Limb (tissue), 2 donors: Measurements from ENCODE around the gene CYB5D1.
"Not testable (repeated sequence)": the region's sequence is repeated elsewhere in the genome, so short reads cannot be mapped to it uniquely, and the experiment has no call there.

Experiments
- DNase-seq, 2 donors: peaks; one replicate each; pipeline ENCODE4 v3.0.0-alpha.2; 2016; ENCODE audit errors: extremely low spot score in 2 of 2

The CYB5D1 gene, protein sequence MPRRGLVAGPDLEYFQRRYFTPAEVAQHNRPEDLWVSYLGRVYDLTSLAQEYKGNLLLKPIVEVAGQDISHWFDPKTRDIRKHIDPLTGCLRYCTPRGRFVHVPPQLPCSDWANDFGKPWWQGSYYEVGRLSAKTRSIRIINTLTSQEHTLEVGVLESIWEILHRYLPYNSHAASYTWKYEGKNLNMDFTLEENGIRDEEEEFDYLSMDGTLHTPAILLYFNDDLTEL

DNA sequence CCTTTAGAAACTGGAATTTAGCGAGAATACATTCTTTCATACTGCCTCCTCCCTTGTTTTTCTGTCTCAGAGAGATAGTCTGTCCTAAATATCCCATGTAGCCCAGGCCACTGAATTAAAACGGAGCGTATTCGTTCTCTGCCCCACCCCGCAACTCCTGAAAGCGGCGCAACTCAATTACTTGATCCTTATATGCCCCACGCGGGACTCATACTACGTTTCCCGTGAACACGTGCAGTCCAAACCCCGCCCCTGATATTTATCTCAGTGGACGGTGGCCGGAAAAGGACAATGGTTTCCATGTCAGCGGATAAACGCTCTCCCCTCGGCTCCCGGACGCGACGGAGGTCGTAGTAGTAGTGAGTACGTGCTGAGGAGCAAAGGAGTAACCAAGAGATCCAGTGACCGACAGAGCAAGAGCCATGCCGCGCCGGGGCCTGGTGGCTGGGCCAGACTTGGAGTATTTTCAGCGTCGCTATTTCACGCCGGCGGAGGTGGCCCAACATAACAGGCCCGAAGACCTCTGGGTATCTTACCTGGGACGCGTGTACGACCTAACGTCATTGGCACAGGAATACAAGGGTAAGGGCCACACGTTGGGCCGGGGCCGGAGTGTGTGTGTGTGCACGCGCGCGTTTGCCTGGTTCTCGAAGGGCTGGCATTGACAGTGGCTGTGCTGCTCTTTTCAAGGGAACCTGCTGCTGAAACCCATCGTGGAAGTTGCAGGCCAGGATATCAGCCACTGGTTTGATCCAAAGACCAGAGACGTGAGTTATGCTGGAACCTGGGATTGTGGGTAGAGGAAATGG, at the start of gene CYB5D1:
TSS of gene CYB5D1 (plus strand) at position 291 of the 809 bp plus-strand sequence. CDS start at position 423, 132 bp downstream.
- DNase-seq, result peak; percentile 92 to 96

DNA sequence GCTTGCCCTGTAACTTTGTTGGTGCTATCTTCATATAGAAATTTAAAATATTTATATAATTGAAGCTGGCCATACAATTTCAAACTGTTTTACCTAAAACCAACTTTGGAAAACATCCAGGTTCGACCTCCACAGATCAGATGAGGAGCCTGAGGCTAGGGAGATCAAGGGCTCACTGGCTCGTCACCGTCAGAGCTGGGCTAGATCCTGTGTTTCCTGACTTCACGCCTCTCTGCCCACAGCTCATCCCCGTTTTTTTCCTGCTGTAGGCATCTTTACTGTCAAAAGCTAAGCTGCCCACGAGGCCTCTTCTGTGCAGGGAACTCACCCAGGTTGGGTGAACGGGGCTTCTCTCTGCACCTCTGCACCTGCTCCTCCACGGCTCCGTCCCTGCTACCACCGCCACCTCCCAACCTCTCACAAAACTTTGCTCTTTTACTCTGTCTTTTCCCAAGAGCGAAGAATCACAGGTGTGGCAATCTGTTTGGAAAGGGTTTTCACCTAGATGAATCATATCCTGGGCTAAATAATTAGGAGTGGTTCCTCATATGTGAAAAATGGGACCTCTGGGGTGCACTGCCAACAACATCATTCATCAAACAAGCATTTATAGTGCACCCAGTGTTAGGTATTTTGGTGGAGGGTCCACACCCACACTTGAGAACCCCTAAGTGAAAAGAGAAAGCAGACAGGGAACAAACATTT, 48.6 kb upstream of the CYB5D1 start:
- no peak for DNase-seq

DNA sequence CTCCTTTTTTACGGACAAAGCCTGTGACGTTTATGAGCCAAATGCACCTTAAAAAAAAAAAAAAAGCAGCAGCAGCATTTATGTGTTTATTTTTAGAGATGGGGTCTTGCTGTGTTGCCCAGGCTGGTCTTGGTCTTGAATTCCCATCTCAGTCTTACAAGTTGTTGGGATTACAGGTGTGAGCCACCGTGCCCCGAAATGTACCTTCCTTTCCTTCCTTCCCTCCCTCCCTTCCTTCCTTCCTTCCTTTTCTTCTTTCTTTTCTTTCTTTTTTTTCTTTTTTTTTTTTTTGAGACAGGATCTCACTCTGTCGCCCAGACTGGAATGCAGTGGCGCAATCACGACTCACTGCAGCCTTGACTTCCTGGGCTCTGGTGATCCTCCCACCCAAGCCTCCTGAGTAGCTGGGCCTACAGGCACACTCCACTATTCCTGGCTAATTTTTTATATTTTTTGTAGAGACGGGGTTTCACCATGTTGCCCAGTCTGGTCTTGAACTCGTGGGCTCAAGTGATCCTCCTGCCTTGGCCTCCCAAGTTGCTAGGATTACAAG, 47.9 kb upstream of the CYB5D1 start:
- not testable (repeated sequence) for DNase-seq

DNA sequence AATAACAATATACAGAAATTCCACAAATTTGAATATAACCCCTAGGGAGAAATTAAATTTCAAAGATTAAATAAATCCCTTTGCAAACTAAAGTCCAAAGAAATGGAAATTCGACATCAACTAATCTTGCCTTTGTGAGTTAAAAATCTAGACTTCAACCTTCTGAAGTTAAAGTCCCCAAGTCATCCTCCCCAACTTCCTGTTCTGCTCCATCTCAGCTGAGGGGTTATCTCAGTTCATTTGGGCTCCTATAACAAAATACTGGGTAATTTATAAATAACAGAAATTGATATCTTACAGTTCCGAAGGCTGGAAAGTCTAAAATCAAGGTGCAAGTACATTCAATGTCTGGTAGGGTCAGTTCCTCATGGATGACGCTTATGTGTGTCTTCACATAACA, 46.6 kb upstream of the CYB5D1 start:
- no peak for DNase-seq

DNA sequence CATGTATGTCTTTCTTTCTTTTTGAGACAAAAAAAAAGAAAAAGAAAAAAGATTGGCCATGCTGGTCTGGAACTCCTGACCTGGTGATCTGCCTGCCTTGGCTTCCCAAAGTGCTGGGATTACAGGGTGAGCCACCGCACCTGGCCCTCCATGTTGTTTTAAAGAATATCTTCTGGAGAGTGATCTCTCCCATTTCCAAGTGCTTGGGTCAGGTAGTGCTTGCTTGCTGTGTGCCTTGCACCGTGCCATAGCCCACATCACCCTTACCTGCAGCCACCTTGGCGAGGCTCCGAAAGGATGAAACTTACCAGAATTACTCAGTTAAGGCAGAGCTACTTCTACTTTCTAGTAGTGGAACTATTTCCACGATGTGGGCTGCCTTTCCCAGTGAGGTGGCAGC, 42.8 kb upstream of the CYB5D1 start:
- DNase-seq, result no peak

DNA sequence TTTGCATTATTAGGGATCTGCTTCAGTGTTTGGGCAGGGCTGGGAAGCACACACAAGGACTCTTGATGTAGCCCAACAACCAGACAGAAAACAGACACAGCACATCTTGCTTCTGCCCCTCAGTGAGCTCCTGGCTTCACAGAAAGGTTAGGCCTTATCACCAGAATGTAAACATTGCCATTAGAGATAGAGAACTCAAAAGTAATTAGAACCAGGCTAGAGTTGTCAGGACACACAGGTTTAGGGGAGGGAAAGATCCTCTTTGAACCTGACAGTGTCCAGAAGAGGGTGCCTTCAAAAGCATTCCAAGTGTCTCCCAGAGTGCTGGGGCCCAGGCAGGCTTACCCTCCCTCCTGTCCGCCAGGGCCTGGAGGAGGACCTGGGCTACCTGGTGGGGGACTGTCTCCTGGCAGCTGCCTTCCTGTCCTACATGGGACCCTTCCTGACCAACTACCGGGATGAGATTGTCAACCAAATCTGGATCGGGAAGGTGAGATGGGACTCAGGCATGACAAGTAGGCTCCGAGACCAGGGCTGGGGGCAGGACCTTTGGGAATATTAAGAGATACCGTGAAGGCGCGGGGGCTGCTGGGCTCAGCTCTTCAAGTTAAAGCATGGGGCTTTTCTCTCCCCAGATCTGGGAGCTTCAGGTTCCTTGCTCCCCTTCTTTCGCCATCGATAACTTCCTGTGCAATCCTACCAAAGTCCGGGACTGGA, 40.7 kb upstream of the CYB5D1 start:
- DNase-seq, result no peak

DNA sequence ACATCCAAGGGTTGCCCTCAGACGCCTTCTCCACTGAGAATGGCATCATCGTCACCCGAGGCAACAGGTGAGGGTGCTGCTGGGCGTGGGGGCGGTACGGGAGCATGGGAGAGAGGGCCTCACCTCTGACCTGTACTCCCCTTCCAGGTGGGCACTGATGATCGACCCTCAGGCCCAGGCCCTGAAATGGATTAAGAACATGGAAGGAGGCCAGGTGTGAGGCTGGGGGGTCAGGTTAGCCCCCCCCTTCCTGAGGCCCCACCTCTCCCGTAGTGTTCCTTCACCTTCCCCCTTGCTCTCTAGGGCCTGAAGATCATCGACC, 40.2 kb upstream of the CYB5D1 start:
- DNase-seq, result no peak

DNA sequence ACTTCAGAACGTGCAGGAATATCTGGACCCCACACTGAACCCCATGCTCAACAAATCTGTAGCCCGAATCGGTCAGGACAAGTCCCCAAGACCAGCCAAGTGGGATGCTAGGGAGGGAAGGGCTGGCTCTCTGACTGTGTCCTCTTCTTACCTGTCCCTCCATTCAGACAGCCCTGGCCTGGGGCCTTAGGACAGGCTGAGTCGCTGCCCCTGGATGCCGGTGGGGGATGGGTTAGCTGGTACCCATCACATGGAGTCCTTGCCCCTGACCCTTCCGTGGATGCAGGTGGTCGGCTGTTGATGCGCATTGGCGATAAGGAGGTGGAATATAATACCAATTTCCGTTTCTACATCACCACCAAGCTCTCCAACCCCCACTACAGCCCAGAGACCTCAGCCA, 39.8 kb upstream of the CYB5D1 start:
- DNase-seq, result no peak

DNA sequence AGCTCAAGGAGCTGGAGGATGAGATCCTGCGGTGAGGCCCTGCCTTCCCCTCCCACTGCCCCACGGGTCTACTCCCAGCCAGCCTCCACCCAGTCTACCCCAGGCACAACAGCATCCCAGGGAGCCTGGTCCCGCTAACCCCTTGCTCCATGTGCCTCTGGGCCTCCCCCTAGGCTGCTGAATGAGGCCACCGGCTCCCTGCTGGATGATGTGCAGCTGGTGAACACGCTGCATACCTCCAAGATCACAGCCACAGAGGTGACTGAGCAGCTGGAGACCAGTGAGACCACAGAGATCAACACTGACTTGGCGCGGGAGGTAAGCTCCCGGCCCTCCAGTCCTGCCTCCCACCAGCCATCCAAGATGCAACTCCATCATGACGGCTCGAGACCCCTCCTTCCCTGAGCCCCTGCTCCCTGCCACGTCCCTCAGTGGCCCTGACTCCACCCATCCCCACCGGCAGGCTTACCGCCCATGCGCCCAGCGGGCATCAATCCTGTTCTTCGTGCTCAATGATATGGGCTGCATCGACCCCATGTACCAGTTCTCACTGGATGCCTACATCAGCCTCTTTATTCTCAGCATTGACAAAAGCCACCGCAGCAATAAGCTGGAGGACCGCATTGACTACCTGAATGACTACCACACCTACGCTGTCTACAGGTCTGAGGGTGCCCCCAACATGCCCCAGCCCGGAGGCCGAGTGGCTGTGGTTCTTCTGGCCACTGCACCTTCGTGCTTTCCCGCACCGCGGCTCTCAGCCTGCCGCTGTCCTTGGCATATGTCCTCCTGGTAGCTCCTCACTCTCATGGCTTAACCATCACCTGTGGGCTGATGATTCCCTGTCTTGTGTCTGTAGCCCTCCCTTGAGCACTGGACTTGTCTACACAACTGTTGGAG, 38.8 kb upstream of the CYB5D1 start:
- no peak for DNase-seq

DNA sequence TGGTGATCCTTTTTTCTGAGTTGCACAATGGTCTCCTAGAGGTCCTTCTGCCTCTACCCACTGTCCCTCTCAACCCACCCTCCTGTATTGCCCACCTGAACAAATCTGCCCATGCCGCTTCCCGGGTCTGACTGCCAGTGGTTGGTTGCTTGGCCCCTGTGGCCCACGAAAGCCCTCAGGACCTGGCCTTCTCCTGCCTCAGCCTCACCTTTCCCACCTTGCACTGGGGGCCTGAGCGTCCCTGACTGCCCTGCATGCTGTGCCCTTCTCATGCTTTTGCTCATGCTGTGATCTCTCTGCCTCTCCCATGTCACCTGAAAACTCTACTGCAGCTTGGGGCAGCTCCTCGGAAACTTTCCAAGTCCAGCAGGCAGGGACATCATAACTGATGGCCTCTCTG, 37.6 kb upstream of the CYB5D1 start:
- no peak for DNase-seq

DNA sequence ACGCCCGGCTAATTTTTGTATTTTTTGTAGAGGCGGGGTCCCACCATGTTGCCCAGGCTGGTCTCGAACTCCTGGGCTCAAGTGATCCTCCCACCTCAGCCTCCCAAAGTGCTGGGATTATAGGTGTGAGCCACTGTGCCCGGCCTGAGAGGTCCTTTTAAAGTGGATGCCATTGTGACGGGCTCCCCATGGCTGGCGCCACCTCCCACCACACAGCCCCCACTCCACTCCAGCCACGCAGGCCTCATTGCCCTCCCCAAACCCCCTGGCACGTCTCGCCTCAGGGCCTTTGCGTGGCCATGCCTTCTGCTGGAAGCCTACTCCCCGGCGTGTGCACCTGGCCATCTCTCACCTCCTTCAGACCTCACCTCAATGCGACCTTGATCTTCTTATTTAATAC, 35.7 kb upstream of the CYB5D1 start:
- no peak for DNase-seq

DNA sequence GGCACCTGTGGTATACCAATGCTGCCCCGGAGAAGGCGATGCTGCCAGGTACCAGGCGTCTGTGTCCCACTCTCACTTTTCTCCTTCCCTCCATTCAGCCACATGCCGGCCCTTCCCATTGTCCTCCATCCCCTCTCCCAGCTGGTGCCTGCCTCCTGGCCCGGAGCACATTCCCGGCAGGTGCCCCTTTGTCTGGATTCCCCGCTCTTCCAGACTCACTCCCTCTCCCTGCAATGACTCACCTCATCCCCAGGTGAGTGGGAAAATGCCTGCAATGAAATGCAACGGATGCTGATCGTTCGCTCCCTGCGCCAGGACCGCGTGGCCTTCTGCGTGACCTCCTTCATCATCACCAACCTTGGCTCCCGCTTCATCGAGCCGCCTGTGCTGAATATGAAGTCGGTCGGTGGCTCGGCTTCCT, 34.2 kb upstream of the CYB5D1 start:
- DNase-seq, result no peak

DNA sequence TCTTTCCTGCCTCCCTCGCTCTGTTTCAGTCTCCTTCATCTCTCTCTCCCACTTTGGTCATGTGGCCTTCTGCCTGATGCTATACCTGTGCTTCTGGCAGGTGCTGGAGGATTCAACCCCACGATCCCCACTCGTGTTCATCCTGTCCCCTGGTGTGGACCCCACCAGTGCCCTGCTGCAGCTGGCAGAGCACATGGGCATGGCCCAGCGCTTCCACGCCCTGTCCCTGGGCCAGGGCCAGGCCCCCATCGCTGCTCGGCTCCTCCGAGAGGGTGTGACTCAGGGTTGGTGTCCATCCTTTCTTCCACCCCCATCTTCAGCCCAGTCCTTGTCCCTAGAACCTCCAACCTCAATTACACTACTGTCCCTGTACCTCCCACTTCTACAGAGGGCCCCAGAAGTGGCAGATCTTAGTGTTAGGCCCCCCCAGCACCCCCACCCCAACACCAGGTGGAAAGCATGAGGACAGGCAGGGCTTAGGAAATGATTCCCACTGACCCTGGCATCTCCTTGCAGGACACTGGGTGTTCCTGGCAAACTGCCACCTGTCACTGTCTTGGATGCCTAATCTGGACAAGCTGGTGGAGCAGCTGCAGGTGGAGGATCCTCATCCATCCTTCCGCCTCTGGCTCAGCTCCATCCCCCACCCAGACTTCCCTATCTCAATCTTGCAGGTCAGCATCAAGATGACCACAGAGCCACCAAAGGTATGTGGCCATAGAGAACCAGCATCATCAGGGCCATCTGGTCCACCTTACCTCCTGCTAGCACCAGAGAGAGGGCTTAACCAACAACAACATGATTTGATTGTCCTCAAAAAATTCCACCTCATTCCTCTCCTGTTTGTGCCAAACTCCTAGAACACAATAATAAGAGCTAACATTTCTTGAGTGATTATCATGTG, 33.5 kb upstream of the CYB5D1 start:
- no peak for DNase-seq

DNA sequence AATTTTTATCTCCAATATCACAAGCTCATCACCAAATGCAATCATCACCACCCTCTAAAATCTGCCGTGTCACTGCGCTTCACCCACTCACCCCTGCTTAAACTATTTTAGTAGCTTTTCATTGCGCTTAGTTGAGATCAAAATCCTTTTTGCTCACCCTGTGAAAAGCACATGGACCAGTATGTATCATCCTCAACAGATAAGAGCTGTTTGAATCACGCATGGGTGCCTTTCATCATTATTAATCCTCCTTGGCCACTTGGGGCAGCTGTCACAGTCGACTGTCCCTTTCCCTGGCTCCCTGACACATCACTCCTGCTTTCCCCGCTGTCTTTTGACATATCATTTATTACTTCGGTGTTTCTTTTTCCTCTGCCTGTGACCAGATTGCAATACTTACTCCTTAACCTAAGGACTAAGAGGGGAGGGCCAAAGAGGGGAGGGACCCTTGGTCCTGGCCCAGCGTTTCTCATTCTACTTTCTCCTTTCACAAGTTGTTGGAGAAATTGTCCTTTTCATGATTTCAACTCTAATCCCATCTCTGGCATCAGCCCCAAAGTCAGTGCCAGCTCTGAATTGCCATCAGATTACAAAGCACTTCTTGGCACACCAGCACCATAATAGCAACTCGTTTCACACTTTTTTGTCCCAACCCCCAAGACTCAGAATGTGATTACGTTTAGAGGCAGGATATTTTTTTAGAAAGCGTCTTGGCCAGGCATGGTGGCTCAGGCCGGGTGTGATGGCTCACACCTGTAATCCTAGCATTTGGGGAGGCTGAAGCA, 32.4 kb upstream of the CYB5D1 start:
- no peak for DNase-seq

DNA sequence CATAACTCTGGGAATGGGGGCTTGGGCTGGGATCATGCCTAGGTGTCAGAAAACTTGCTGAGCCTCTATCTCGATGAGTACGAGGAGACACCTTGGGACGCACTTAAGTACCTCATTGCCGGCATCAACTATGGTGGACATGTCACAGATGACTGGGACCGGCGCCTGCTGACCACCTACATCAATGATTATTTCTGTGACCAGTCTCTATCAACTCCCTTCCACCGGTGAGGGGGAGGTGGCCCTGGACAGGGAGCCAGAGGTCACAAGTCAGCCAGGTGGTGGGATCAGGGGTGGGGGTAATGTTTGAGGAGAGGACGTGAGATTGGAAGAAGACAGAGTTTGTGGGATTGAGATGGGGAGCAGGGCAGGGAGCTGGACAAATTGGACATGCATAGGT, 27.2 kb upstream of the CYB5D1 start:
- no peak for DNase-seq

DNA sequence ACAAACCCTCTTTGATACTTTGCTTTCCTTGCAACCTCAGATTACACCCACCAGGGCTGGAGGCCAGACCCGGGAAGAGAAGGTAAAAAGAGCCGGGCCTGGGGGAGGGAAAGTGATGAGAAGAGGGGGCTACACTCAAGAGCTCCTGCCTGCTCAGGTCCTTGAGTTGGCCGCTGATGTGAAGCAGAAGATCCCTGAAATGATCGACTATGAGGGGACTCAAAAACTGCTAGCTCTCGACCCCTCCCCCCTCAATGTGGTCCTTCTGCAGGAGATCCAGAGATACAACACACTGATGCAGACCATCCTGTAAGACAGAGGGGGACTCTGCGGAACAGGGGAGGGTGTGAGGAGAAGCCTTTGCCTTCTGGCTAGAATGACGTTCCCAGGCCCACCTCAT, 26.6 kb upstream of the CYB5D1 start:
- no peak for DNase-seq

DNA sequence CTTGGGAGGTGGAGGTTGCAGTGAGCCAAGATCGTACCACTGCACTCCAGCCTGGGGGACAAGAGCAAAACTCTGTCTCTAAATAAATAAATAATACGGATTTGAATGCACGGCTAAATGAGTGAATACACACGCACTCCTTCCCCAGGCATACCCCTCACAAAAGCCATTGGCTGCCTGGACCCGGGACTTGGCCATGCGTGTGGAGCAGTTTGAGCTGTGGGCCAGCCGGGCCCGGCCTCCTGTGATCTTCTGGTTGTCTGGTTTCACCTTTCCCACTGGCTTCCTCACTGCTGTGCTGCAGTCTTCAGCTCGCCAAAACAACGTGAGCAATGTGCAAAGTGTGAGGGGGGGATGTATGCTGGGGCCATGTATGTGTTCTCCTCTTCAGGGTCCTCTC, 25.4 kb upstream of the CYB5D1 start:
- no peak for DNase-seq

DNA sequence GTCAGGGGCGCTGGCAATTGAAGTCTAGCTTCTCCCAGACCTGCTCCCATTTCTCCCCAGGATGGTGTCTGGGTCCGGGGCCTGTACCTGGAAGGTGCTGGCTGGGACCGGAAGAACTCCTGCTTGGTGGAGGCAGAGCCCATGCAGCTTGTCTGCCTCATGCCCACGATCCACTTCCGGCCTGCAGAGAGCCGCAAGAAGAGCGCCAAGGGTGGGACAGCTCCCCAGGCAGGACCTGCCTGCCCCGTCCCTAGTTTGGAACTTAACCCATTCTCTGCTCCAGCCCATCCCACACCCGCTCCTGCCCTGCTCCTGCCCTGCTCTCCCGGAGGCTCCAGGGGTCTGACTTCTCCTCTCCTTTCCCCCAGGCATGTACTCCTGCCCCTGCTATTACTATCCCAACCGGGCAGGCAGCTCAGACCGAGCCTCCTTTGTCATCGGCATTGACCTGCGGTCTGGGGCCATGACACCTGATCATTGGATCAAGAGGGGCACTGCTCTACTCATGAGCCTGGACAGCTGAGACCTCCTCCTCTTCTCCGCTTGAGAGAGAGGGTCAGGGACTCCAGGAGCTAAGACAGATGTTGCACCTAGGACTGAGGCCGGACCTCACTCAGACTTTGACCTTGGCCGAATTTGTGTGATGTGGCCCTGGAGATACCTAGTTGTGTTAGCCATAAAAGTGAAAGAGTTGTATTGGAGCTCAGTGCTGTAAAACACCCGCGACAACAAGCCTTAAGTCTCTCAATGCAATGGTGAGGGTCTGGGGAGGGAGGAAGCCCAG, 24.6 kb upstream of the CYB5D1 start:
- no peak for DNase-seq
